ENCODE data around the gene ANKRD10.

DNA sequence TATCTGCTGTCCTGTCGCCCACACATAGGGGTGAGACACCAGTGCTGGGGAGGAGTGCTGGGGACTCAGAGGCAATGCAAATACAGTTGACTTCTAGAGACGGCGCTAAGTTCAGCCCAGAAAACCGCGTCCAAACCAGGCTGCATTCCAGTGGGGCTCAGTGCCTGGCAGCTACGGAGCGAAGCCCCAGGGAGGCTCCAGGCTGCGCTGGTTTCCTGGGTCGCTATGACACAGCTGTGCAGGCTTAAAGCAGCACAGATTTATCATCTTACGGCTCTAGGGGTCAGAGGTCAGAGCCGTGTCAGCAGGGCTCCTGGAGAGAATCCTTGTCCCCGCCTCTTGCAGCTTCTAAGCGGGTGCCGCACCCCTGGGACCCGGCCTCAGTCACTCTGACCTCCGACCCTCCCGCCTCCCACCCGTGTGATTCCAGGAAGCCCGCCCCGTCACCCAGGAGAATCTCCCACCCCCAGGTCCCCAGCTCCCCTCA is 61.6 kb downstream of the ANKRD10 start:
- TF ChIP-seq, protein P1, sequence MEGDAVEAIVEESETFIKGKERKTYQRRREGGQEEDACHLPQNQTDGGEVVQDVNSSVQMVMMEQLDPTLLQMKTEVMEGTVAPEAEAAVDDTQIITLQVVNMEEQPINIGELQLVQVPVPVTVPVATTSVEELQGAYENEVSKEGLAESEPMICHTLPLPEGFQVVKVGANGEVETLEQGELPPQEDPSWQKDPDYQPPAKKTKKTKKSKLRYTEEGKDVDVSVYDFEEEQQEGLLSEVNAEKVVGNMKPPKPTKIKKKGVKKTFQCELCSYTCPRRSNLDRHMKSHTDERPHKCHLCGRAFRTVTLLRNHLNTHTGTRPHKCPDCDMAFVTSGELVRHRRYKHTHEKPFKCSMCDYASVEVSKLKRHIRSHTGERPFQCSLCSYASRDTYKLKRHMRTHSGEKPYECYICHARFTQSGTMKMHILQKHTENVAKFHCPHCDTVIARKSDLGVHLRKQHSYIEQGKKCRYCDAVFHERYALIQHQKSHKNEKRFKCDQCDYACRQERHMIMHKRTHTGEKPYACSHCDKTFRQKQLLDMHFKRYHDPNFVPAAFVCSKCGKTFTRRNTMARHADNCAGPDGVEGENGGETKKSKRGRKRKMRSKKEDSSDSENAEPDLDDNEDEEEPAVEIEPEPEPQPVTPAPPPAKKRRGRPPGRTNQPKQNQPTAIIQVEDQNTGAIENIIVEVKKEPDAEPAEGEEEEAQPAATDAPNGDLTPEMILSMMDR (IDR thresholded peaks at IDR 0.05) = no peak
- TF ChIP-seq EZH2 (IDR thresholded peaks at IDR 0.05) = no peak
- TF ChIP-seq EZH2phosphoT487 (IDR thresholded peaks at IDR 0.05) = no peak
